GM12878 (cell line): Measurements from ENCODE around the gene ESR2. TPM values are rescaled to one million over a fixed set of nuclear protein-coding genes. Genes with fewer than 3 reads are reported as not detected.
A peak's percentile ranks its signal among the peaks of the same experiment; 100 is the strongest.

Source experiments
- ATAC-seq: fragments of 200-7000 bp; cut with Tn5 transposase; 3 replicates; pipeline ENCODE4 v1.9.1; 2020; ENCODE audit warnings: mild to moderate bottlenecking, moderate library complexity
- BruUV-seq: library from RNA; stranded (reverse); fragments of 400-500 nt; replicated peaks from 2 replicates; lab custom pipeline; 2021; lab: Mats Ljungman, UMichigan
- CTCF ChIA-PET: fragments of 300-600 bp; sonication (Branson Sonifier 250); formaldehyde crosslinking; extraction: SDS; loops from one replicate; lab custom pipeline; 2021; ENCODE audit warnings: inconsistent platforms; lab: Yijun Ruan, JAX
- POLR2A ChIA-PET: fragments of 350-600 bp; formaldehyde crosslinking; extraction: SDS; loops from one replicate; lab custom pipeline; 2021; ENCODE audit warnings: inconsistent platforms; lab: Charles Lee
- RAD21 ChIA-PET: fragments of 300-600 bp; sonication (Branson Sonifier 250); formaldehyde crosslinking; loops from one replicate; lab custom pipeline; 2023; ENCODE audit warnings: antibody characterized with exemption; ENCODE audit not compliant: unreplicated experiment; lab: Charles Lee
- SMC1A ChIA-PET: fragments of 300-600 bp; sonication (Branson Sonifier 250); formaldehyde crosslinking; loops from one replicate; lab custom pipeline; 2023; ENCODE audit not compliant: unreplicated experiment, uncharacterized antibody; lab: Charles Lee
- DNase-seq: peaks from one replicate; pipeline ENCODE4 v3.0.0-alpha.2; 2011; ENCODE audit warnings: low read depth, low spot score
- FAIRE-seq: peaks from 3 replicates; lab custom pipeline; 2011; peaks lifted over from hg19 to GRCh38; lab: Jason Lieb, UNC
- H2AFZ ChIP-seq: 2 replicates; pipeline ENCODE4 v1.6.0; 2011; ENCODE audit warnings: low read depth, low read length, control low read depth; ENCODE audit not compliant: control insufficient read depth
- H3K27ac ChIP-seq: 2 replicates; pipeline ENCODE4 v1.5.1; 2011; ENCODE audit warnings: control low read depth; ENCODE audit not compliant: control insufficient read depth, insufficient read depth
- H3K27me3 ChIP-seq, 2 experiments: replicated peaks in 1 of 2; 2 replicates each; pipeline versions ENCODE4 v1.6.0 to v1.6.1; 2011; ENCODE audit warnings: low read length in 1 of 2; ENCODE audit not compliant: control insufficient read depth in 2 of 2, insufficient read depth in 2 of 2
- H3K36me3 ChIP-seq, 2 experiments: 2 replicates each; pipeline ENCODE4 v1.5.1; 2011; ENCODE audit warnings: low read length in 1 of 2; ENCODE audit not compliant: control insufficient read depth in 2 of 2, insufficient read depth in 2 of 2
- H3K4me1 ChIP-seq: 2 replicates; pipeline ENCODE4 v1.6.1; 2011; ENCODE audit warnings: mild to moderate bottlenecking, low read length, moderate library complexity, mixed read lengths; ENCODE audit not compliant: control insufficient read depth, insufficient read depth
- H3K4me2 ChIP-seq: 2 replicates; pipeline ENCODE4 v1.6.0; 2011; ENCODE audit warnings: control low read depth; ENCODE audit not compliant: control insufficient read depth, insufficient read depth
- H3K4me3 ChIP-seq: fragments of 200-600 bp; sonication (generic); 2 replicates; pipeline ENCODE4 v1.5.1; 2016
- H3K79me2 ChIP-seq: 2 replicates; pipeline ENCODE4 v1.6.0; 2011; ENCODE audit warnings: low read length; ENCODE audit not compliant: control insufficient read depth, insufficient read depth
- H3K9ac ChIP-seq: 2 replicates; pipeline ENCODE4 v1.8.0; 2011; ENCODE audit warnings: low read length, control low read depth, mixed read lengths; ENCODE audit not compliant: control insufficient read depth, insufficient read depth
- H3K9me3 ChIP-seq: replicated peaks from 3 replicates; pipeline ENCODE4 v1.5.1; 2011; ENCODE audit warnings: mild to moderate bottlenecking, low read length; ENCODE audit not compliant: control insufficient read depth, insufficient read depth
- H4K20me1 ChIP-seq: 2 replicates; pipeline ENCODE4 v1.6.0; 2011; ENCODE audit not compliant: control insufficient read depth, insufficient read depth
- BCL11A ChIP-seq: IDR thresholded peaks from 2 replicates; pipeline ENCODE4 v1.6.1; 2011; ENCODE audit warnings: low read depth, low read length
- BMI1 ChIP-seq: fragments of 450-650 bp; IDR thresholded peaks from 2 replicates; pipeline ENCODE4 v1.6.1; 2016; ENCODE audit warnings: mild to moderate bottlenecking, moderate library complexity, borderline replicate concordance
- CREM ChIP-seq: IDR thresholded peaks from 2 replicates; pipeline ENCODE4 v1.6.1; 2014; ENCODE audit warnings: antibody characterized with exemption, low read depth
- DPF2 ChIP-seq: fragments of 450-650 bp; IDR thresholded peaks from 2 replicates; pipeline ENCODE4 v1.6.1; 2017; ENCODE audit warnings: mild to moderate bottlenecking
- EED ChIP-seq: sonication (generic); IDR thresholded peaks from 2 replicates; pipeline ENCODE4 v1.6.1; 2016; ENCODE audit warnings: antibody characterized with exemption, low read depth
- GABPA ChIP-seq: IDR thresholded peaks from 2 replicates; pipeline ENCODE4 v1.6.1; 2014; ENCODE audit warnings: antibody characterized with exemption, low read depth, mild to moderate bottlenecking, inconsistent platforms
- HDGF ChIP-seq: fragments of 450-650 bp; IDR thresholded peaks from 2 replicates; pipeline ENCODE4 v1.6.1; 2016; ENCODE audit warnings: antibody characterized with exemption
- IKZF1 ChIP-seq: fragments of 450-650 bp; conservative IDR thresholded peaks from 2 replicates; pipeline ENCODE4 v1.6.1; 2017; ENCODE audit warnings: antibody characterized with exemption, mild to moderate bottlenecking
- IRF4 ChIP-seq: IDR thresholded peaks from 2 replicates; pipeline ENCODE4 v1.6.1; 2011; ENCODE audit warnings: low read depth, low read length
- LARP7 ChIP-seq: fragments of 450-650 bp; IDR thresholded peaks from 2 replicates; pipeline ENCODE4 v1.6.1; 2017; ENCODE audit warnings: mild to moderate bottlenecking
- MEF2B ChIP-seq: fragments of 450-650 bp; IDR thresholded peaks from 2 replicates; pipeline ENCODE4 v1.6.1; 2018; ENCODE audit warnings: mild to moderate bottlenecking, moderate library complexity; ENCODE audit not compliant: partially characterized antibody, poor library complexity, severe bottlenecking
- NFIC ChIP-seq: IDR thresholded peaks from 2 replicates; pipeline ENCODE4 v1.6.1; 2012; ENCODE audit warnings: low read depth, mild to moderate bottlenecking, inconsistent platforms, low read length, moderate library complexity
- PAX5 ChIP-seq: IDR thresholded peaks from 2 replicates; pipeline ENCODE4 v1.6.1; 2011; ENCODE audit warnings: low read depth, low read length, borderline replicate concordance
- RUNX3 ChIP-seq: IDR thresholded peaks from 2 replicates; pipeline ENCODE4 v1.6.1; 2012; ENCODE audit warnings: low read length, inconsistent platforms
- SP1 ChIP-seq: IDR thresholded peaks from one replicate; pipeline ENCODE4 v1.6.1; 2011; ENCODE audit warnings: low read depth, low read length
- SREBF2 ChIP-seq: IDR thresholded peaks from 2 replicates; pipeline ENCODE4 v1.6.1; 2012; ENCODE audit warnings: mild to moderate bottlenecking, low read length
- STAT3 ChIP-seq: IDR thresholded peaks from 2 replicates; pipeline ENCODE4 v1.6.1; 2011; ENCODE audit warnings: low read depth, low read length, improper control_type of control experiment
- TCF3 ChIP-seq: IDR thresholded peaks from 2 replicates; pipeline ENCODE4 v1.6.1; 2012; ENCODE audit warnings: low read depth, mild to moderate bottlenecking, low read length, borderline replicate concordance; ENCODE audit not compliant: insufficient read depth
- ZNF687 ChIP-seq: fragments of 450-650 bp; IDR thresholded peaks from 2 replicates; pipeline ENCODE4 v1.6.1; 2017; ENCODE audit warnings: mild to moderate bottlenecking, moderate library complexity
- WGBS: methylation state at CpG from one replicate; pipeline ENCODE4 v1.1.6; 2016; ENCODE audit warnings: low lambda C conversion rate; ENCODE audit not compliant: insufficient replicate concordance, insufficient coverage; ENCODE audit errors: missing lambda C conversion rate; 5-methylcytosine and 5-hydroxymethylcytosine counted together
- in situ Hi-C: fragments of 300-500 bp; cut with MboI; formaldehyde crosslinking; loops from 9 replicates; pipeline ENCODE4 v1.14.3; 2018; ENCODE audit warnings: mixed read lengths
- intact Hi-C: fragments of 100-400 bp; cut with micrococcal nuclease; formaldehyde crosslinking; loops from one replicate; pipeline ENCODE4 v1.14.2; 2022; ENCODE audit not compliant: unreplicated experiment
- polyA plus RNA-seq, 11 experiments: library from polyadenylated mRNA; depleted of rRNA in 4 of 11; unstranded in 6 of 11; stranded (reverse) in 5 of 11; fragments of >200 nt; fragmentation: Nextera tagmentation in 4 of 11; fragmentation: Illumina TruSeq in 1 of 11; extraction: Ambion mirVana in 4 of 11; extraction: Trizol in 1 of 11; gene quantifications; 1 replicate in 1 of 11; 2 replicates in 10 of 11; pipeline versions ENCODE4 v1.2.1 to v1.2.3, GENCODE V29; 2011 to 2016; ENCODE audit warnings: inconsistent platforms in 2 of 11, missing spikeins in 2 of 11, low read depth in 1 of 11
- total RNA-seq, 4 experiments: library from RNA; depleted of rRNA in 3 of 4; stranded (reverse); fragments of >200 nt in 3 of 4; fragmentation: Illumina TruSeq in 1 of 4; extraction: Trizol in 1 of 4; gene quantifications; 2 replicates each; pipeline versions ENCODE4 v1.2.1 to v1.2.3, GENCODE V29; 2013 to 2021
- TF ChIP-seq, protein P1 (sequence below): fragments of 450-650 bp; IDR thresholded peaks from 2 replicates; pipeline ENCODE4 v1.6.1; 2016; ENCODE audit warnings: mild to moderate bottlenecking

The ESR2 gene
- total and polyA plus RNA-seq, 10 of the 15 experiments (the other 5 are each of a cell fraction or from before 2014, with no cell fraction given), result 0.29 to 2.6 (median 0.81) TPM

GRCh38 chr14:64232095-64232838 is 61.9 kb downstream of the ESR2 start:
- H3K4me3 ChIP-seq, result no peak overlapping the region; the same call in 1 of the 2 replicates
- POLR2A ChIA-PET, result interaction anchor here (1.2 to 1.8 kb wide), 3 partner anchors 14 to 23 kb away, joined by 3 to 7 read pairs (median 6); no protein-coding TSS in a partner anchor
- CTCF ChIA-PET, result interaction anchor here (1.0 to 1.4 kb wide), 4 partner anchors 62 to 434 kb away, joined by 3 to 4 read pairs (median 3); partner anchors contain the start of gene ESR2
- peaks cover 0 to 5% of the 10 kb centered on the region in 2 experiments; a peak in 1 of 4 replicates for H3K36me3 ChIP-seq
- no peaks in the 10 kb centered on the region for H3K9me3 ChIP-seq
- H3K4me2 ChIP-seq, result peak overlapping the region; percentile 89
- FAIRE-seq (no peak), ATAC-seq (peak; percentile 70), DNase-seq (peak; percentile 88)
- SMC1A ChIA-PET, result interaction anchor here (0.8 to 1.8 kb wide), 12 partner anchors 8 to 92 kb away, joined by 3 to 8 read pairs (median 3); no protein-coding TSS in a partner anchor
- peaks cover 4% of the 10 kb centered on the region; the same call in 1 of the 2 replicates for H3K79me2 ChIP-seq
- in situ Hi-C loops, result no loop called here
- 9% methylated on average over 9 of the region's 9 CpGs for WGBS
- no peak overlapping the region for H3K9ac ChIP-seq
- no peak overlapping the region for H2AFZ ChIP-seq
- BruUV-seq, result no TSS peak
- peaks cover 52% of the 10 kb centered on the region for H3K4me1 ChIP-seq
- H3K27ac ChIP-seq, result peak overlapping the region; percentile 46
- H4K20me1 ChIP-seq, result no peaks in the 10 kb centered on the region
- RAD21 ChIA-PET, result interaction anchor here (0.7 to 1.9 kb wide), 3 partner anchors 13 to 71 kb away, joined by 3 to 6 read pairs (median 4); partner anchors contain the start of gene ESR2
- intact Hi-C loops, result loop anchor here (1.0 to 5.0 kb wide), 2 partner anchors 35 to 62 kb away; partner anchors contain the start of gene ESR2
- no peaks in the 10 kb centered on the region for H3K27me3 ChIP-seq
- 0 out of 2 replicates have a peak, but pooled peaks have one; percentile 58 for TF ChIP-seq HDGF
- TF ChIP-seq TCF3, result peak; percentile 80; the same call in 1 of the 2 replicates
- TF ChIP-seq LARP7, result no peak
- TF ChIP-seq BCL11A, result peak; percentile 82; the same call in 1 of the 2 replicates
- 0 out of 2 replicates have a peak, but pooled peaks have one; percentile 24 for TF ChIP-seq STAT3
- peak; percentile 59; the same call in 1 of the 2 replicates for TF ChIP-seq BMI1
- peak; percentile 44; the same call in 1 of the 2 replicates for TF ChIP-seq IRF4
- TF ChIP-seq, protein P1, sequence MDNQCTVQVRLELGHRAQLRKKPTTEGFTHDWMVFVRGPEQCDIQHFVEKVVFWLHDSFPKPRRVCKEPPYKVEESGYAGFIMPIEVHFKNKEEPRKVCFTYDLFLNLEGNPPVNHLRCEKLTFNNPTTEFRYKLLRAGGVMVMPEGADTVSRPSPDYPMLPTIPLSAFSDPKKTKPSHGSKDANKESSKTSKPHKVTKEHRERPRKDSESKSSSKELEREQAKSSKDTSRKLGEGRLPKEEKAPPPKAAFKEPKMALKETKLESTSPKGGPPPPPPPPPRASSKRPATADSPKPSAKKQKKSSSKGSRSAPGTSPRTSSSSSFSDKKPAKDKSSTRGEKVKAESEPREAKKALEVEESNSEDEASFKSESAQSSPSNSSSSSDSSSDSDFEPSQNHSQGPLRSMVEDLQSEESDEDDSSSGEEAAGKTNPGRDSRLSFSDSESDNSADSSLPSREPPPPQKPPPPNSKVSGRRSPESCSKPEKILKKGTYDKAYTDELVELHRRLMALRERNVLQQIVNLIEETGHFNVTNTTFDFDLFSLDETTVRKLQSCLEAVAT, result peak; percentile 72; the same call in 1 of the 2 replicates
- TF ChIP-seq SP1, result peak; percentile 65
- peak; percentile 66; the same call in 1 of the 2 replicates for TF ChIP-seq NFIC
- peak; percentile 83 for TF ChIP-seq EED
- no peak for TF ChIP-seq ZNF687
- TF ChIP-seq SREBF2, result no peak
- TF ChIP-seq PAX5, result peak; percentile 85
- TF ChIP-seq IKZF1, result peak; percentile 95
- TF ChIP-seq DPF2, result peak; percentile 94
- TF ChIP-seq CREM, result peak; percentile 40; the same call in 1 of the 2 replicates
- TF ChIP-seq MEF2B, result peak; percentile 93
- 0 out of 2 replicates have a peak, but pooled peaks have one; percentile 42 for TF ChIP-seq GABPA
- peak; percentile 90 for TF ChIP-seq RUNX3
